ENCODE results near the gene ECHS1.

Gene ECHS1

GRCh38 chr10:133342942-133343341 is 30.2 kb downstream of the ECHS1 start:
- no peak overlapping the region for H3K4me3 ChIP-seq (ENCODE audit: severe bottlenecking)
- ATAC-seq (ENCODE audit: low read depth), result no peak

GRCh38 chr10:133341983-133342382 is 31.2 kb downstream of the ECHS1 start:
- H3K27ac ChIP-seq (ENCODE audit: poor library complexity, severe bottlenecking), result no peak overlapping the region
- DNase-seq (ENCODE audit: low spot score), result no peak

More at GRCh38 chr10:133342942-133343341, 30.2 kb downstream of the ECHS1 start:
- Histone ChIP-seq H3K9me3 (ENCODE audit: severe bottlenecking) (no peaks in the 10 kb centered on the region), H3K36me3 (ENCODE audit: low read depth) (no peaks in the 10 kb centered on the region), H3K27ac (ENCODE audit: poor library complexity, severe bottlenecking) (no peak overlapping the region), H3K4me1 (ENCODE audit: insufficient read depth, poor library complexity, severe bottlenecking) (no peaks in the 10 kb centered on the region), H3K27me3 (ENCODE audit: insufficient read depth, poor library complexity, severe bottlenecking) (no peaks in the 10 kb centered on the region)
- no peak for TF ChIP-seq CTCF (IDR thresholded peaks at IDR 0.05; ENCODE audit: poor library complexity, severe bottlenecking)
- no peak for DNase-seq (ENCODE audit: low spot score)

GRCh38 chr10:133339708-133340380 is 33.3 kb downstream of the ECHS1 start:
- Histone ChIP-seq H3K27ac (ENCODE audit: poor library complexity, severe bottlenecking) (no peak overlapping the region), H3K27me3 (ENCODE audit: insufficient read depth, poor library complexity, severe bottlenecking) (peaks cover 29% of the 10 kb centered on the region), H3K36me3 (ENCODE audit: low read depth) (no peaks in the 10 kb centered on the region), H3K4me3 (ENCODE audit: severe bottlenecking) (no peak overlapping the region), H3K9me3 (ENCODE audit: severe bottlenecking) (no peaks in the 10 kb centered on the region), H3K4me1 (ENCODE audit: insufficient read depth, poor library complexity, severe bottlenecking) (no peaks in the 10 kb centered on the region)
- ATAC-seq (ENCODE audit: low read depth) (no peak), DNase-seq (ENCODE audit: low spot score) (no peak)
- no peak for TF ChIP-seq CTCF (IDR thresholded peaks at IDR 0.05; ENCODE audit: poor library complexity, severe bottlenecking)

More at GRCh38 chr10:133341983-133342382, 31.2 kb downstream of the ECHS1 start:
- H3K4me3 ChIP-seq (ENCODE audit: severe bottlenecking), result no peak overlapping the region
- H3K4me1 ChIP-seq (ENCODE audit: insufficient read depth, poor library complexity, severe bottlenecking), result no peaks in the 10 kb centered on the region
- no peaks in the 10 kb centered on the region for H3K36me3 ChIP-seq (ENCODE audit: low read depth)
- peaks cover 8% of the 10 kb centered on the region for H3K27me3 ChIP-seq (ENCODE audit: insufficient read depth, poor library complexity, severe bottlenecking)
- H3K9me3 ChIP-seq (ENCODE audit: severe bottlenecking), result no peaks in the 10 kb centered on the region
- no peak for ATAC-seq (ENCODE audit: low read depth)
- no peak for TF ChIP-seq CTCF (IDR thresholded peaks at IDR 0.05; ENCODE audit: poor library complexity, severe bottlenecking)

GRCh38 chr10:133338080-133339071 is 34.8 kb downstream of the ECHS1 start:
- DNase-seq (ENCODE audit: low spot score), result no peak
- ATAC-seq (ENCODE audit: low read depth), result no peak
- H3K4me3 ChIP-seq (ENCODE audit: severe bottlenecking), result no peak overlapping the region
- TF ChIP-seq CTCF (IDR thresholded peaks at IDR 0.05; ENCODE audit: poor library complexity, severe bottlenecking), result no peak
- H3K27ac ChIP-seq (ENCODE audit: poor library complexity, severe bottlenecking), result no peak overlapping the region
- no peaks in the 10 kb centered on the region for H3K36me3 ChIP-seq (ENCODE audit: low read depth)
- H3K9me3 ChIP-seq (ENCODE audit: severe bottlenecking), result no peaks in the 10 kb centered on the region
- H3K4me1 ChIP-seq (ENCODE audit: insufficient read depth, poor library complexity, severe bottlenecking), result no peaks in the 10 kb centered on the region
- peaks cover 34% of the 10 kb centered on the region for H3K27me3 ChIP-seq (ENCODE audit: insufficient read depth, poor library complexity, severe bottlenecking)
